T-helper 22 cell (primary cell): ENCODE measurements around the gene OR5AU1.
A peak's percentile ranks its signal among the peaks of the same experiment; 100 is the strongest.

Experiments
- DNase-seq: peaks from one replicate; pipeline ENCODE4 v3.0.0-alpha.2; 2020; ENCODE audit warnings: low read depth

The OR5AU1 gene

GRCh38 chr14:21107283-21107800, 48.5 kb downstream of the OR5AU1 start:
- DNase-seq = no peak

- DNase-seq = peak; percentile 50
Measured at GRCh38 chr14:21106498-21107282, 49.2 kb downstream of the OR5AU1 start.

DNA sequence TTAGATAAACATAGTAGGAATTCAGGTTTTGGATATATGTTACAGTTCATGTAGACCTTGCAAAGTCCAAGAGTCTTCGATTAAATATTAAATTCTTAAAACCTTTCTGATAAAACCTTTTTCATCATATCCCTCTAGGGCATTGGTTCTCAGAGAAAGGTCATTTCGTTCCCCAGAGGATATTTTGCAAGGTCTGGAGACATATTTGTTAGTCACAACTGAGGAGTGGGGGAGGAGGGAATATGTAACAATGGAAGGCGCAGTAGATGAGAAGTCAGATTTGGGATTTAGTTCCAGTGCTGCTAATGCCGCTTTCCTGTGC, 49.7 kb downstream of the OR5AU1 start:
- DNase-seq = no peak

DNA sequence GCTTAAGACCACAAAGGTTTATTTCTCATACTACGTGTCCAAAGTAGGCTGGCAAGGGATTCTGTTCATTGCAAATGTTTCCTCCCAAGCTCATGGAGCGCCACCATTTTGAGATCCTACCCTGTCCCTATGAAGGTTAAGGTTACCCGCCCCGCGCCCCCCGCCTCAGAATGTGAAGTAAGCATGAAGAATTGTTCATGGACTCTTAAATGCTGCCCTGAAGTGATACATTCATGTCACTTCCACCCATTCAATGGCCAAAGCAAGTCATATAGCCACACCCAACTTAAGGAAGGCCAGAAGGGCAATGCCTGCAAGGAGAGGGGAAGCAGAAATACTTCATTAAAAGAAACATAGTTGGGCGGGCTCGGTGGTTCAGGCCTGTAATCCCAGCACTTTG, 50.8 kb downstream of the OR5AU1 start:
- DNase-seq = no peak
